ENCODE measurements around the gene SLC7A6.
A peak's percentile ranks its signal among the peaks of the same experiment; 100 is the strongest.
"Not testable (repeated sequence)": the region's sequence is repeated elsewhere in the genome, so short reads cannot be mapped to it uniquely, and the experiment has no call there.

SLC7A6 gene

GRCh38 chr16:68284847-68285246 lies 20.5 kb downstream of the SLC7A6 start:
- DNase-seq, result no peak

DNA sequence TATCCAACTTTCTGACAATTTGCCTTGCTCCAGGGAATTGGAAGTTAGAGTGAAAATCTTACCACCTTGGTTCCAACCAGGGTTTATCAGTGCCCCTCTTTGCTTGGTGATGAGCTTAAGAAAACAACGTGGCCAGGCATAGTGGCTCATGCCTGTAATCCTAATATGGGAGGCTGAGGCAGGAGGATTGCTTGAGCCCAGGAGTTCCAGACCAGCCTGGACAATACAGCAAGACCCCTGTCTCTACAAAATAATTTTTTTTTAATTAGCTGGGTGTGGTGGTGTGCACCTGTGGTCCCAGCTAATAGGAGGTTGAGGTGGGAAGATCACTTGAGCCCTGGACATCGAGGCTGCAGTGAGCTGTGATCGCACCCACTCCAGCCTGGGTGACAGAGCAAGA lies 21.4 kb downstream of the SLC7A6 start:
- DNase-seq, result no peak

DNA sequence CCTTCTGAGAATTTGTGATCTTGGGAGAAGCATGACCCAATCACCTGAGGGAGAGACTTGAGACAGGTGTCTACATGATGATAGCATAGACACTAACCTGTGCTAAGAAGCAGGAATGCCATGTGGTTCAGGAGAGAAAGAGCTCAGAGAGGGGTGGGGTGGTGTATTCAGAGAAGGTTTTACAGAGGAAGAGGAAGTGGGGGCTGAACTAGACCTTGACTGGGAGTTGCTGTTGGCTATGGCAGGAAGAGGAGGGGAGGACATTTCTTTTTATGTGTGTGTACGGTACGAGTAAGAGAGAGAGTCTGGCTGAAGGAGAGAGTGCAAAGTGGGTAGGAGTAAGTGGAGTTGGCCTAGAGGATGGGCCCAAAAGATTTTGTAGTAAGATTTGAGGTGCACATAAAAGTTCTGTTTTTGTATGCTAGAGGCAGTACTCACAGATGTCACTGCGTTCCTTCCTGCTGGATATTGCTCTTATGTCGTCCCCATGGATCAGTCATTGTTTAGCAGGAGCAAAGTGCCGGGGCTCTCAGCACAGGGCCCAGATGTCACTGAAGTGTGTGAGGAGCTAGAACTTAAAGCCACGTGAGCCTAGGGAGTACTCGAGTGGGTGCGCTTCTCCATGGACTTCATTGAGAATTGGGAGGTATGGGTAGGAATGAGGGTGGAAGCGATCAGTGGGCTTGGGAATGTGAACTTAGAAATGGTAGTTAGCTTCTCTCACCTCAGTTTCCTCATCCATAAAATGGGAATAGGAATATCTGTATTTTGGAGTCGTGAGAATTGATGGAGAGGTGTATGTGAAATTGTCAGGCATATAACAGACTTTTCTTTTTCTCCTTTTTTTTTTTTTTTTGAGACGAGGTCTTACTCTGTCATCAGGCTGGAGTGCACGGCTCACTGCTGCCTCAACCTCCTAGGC lies 22.1 kb downstream of the SLC7A6 start:
- no peak for DNase-seq

- DNase-seq, result peak; percentile 40
These were observed 23.2 kb downstream of the SLC7A6 start for GRCh38 chr16:68287276-68288251.

DNA sequence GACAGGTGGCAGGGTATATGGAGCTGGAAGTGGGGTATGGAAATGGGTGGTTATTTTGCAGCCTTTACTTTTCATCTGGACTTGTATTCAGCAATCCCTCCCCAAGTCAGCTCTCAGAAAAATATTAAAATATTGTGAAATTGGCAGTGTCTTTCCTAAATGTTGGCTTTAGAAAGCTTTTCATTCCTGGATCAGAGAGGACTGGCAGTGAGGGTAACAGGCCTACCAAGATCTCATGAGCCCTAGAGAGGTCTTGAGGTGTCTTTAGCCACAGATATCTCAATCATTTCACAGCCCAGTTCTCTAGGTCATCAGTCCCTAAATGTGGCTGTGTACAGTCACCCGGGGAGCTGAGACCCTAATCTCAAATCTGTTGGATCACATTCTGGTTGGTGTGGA lies 23.9 kb downstream of the SLC7A6 start:
- no peak for DNase-seq

GRCh38 chr16:68288796-68289195 lies 24.5 kb downstream of the SLC7A6 start:
- DNase-seq, result not testable (repeated sequence)

- DNase-seq, result no peak
These were observed 24.9 kb downstream of the SLC7A6 start for GRCh38 chr16:68289202-68289601.

DNA sequence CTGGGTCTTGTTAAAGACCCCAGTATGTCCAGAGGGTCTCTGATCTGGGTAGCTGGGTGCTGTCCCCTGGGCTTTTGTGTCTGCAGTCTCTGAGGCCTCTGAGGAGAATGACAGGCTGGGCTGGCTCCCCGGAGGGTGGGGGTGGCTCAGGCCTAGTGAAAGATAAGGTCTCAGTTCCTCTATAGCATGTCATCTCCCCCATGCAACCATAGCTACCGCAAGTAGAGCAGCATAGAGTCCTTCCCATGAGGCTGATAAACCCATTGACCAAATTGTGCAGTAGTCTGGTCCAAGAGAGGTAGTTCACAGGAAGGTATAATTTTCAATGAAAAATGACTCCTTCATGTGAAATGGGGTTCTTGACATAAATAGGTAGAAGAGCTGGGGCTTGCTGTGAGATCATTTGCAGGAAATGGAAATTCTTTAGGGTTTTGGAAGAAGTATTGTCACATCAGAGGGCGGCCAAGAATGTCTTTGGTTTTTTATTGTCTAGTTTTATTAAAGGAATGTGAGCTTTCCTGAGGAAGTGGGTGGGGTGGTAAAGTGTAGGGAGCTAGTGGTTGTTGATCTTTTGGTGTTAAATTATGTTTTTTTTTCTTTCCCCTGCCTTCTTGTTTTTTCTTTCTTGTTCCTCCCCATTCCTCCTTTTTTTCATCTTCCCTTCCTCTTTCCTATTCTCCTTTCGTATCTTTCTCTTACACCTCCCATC lies 25.4 kb downstream of the SLC7A6 start:
- DNase-seq, result peak; percentile 78

DNA sequence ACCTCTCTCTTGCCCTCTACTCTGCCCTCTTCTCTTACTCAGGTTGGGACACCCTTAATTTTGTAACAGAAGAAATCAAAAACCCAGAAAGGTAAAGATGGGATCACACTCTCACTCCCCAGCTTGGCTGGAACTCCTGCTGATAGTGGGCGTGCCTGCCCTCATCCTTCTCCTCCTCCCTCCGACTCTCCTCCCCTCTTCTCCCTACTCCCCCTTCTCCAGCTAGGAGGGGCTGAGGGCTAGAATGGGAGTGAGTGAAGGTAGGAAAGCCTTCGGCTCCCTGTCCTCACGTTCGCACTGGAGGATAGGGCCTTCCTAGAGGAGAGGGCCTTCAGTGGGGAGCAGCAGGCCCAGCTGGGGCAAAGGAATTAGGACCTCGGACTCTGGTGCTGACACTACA lies 26.1 kb downstream of the SLC7A6 start:
- no peak for DNase-seq

DNA sequence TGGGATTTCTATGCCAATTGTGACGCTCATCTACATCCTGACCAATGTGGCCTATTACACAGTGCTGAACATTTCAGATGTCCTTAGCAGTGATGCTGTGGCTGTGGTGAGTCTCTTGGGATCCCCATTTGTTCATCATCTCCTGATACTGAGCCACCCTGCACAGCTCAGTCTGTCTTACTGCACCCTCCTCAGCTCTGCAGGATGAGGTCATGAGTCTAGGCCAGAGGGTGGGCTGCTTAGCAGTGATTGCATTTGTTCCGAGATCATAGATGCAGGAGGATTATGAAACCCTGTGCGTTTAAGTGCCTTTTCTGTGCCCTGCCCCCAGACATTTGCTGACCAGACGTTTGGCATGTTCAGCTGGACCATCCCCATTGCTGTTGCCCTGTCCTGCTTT lies 26.9 kb downstream of the SLC7A6 start:
- no peak for DNase-seq

GRCh38 chr16:68292425-68292824 lies 28.1 kb downstream of the SLC7A6 start:
- no peak for DNase-seq

DNA sequence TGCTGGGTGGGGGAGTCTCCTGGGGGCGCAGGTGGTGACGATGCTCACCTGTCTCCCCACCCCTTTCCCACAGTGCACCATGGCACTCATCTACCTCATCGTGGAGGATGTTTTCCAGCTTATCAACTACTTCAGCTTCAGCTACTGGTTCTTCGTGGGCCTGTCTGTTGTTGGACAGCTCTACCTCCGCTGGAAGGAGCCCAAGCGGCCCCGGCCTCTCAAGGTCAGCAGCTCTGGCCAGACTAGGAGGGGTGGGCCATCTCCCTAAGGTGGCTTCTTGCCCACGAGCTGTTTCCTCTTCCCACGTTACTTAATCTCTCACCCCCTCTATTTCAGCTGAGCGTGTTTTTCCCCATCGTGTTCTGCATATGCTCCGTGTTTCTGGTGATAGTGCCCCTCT lies 32.0 kb downstream of the SLC7A6 start:
- DNase-seq, result no peak

DNA sequence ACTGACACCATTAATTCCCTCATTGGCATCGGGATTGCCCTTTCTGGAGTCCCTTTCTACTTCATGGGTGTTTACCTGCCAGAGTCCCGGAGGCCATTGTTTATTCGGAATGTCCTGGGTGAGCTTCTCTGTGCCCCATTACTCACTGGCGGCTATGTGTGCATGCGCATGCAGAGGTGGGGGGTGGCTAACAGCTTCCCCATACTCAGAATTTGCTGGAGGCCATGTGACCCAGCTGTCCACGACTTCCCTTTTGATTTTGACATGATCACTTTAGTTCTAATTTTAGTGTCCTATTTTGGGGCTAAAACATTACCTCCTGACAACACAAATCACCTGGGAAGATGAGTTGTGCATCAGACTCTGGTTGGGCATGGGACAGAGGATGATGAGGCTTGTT lies 32.4 kb downstream of the SLC7A6 start:
- DNase-seq, result no peak

DNA sequence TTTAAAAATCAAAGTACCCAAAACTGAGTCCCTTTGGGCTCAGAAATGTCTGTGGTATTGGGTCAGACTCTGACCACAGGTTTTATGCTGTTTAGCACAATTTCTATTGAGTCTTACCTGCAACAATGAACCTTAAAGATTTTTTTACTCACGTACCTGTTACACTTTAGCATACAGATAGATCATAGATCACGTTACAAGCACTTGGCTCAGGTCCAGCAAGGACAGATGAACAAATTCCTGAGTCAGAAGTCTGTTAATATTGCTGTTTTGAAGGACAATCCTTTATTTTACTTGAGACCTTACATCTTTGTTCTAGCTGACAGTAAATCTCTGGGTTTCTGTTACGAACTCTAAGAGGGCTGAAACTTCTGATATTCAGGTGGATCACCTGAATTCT lies 33.6 kb downstream of the SLC7A6 start:
- no peak for DNase-seq

DNA sequence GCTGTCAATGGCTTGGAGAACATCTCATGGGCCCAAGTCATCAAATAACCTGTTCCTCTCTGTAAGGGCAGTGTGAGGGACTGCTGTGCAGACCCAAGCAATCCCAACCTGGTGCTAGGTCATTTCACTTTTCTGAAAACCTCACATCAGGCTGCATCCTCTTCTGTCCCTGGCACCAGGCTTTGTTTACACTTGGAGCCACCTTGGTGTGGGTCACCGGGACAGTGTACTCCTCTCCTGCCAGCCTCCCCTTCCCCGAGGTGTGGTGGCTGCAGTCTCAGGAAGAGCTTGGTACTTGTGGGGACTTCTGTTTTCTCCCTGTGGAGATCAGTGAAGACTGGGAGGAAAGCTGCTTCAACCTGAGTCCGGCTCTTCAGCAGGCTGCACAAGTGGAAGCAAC lies 34.0 kb downstream of the SLC7A6 start:
- no peak for DNase-seq

DNA sequence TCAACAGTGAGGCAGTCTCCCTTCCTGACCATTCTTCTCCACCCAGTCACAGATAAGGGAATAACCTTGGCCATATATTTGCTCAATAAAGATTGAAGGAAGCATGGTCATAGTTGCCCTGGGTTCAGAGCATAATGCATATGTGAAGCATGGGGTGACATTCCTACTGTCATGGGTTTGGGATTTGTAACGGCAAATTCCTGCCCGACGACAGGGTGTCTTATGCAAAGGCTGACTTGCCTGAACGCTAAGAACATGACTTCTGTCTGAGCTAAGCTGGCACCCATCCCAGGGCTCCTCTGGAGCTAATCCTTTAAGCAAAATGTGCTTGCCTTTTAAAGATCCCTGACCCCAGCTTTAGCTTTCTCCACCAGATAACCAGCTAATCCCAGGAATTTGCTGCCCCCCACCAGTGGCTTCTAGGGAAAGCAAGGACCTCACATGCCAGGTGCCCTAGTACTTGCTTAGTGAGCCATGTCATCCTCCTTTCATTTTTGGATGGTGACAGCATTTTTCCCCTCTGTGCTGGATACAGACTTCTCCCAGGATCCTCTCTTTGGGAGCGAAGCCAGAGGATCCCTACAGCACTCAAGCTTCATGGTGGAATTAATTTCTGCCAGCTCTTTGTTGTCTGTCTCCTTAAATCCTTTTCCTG lies 34.7 kb downstream of the SLC7A6 start:
- DNase-seq, result no peak

DNA sequence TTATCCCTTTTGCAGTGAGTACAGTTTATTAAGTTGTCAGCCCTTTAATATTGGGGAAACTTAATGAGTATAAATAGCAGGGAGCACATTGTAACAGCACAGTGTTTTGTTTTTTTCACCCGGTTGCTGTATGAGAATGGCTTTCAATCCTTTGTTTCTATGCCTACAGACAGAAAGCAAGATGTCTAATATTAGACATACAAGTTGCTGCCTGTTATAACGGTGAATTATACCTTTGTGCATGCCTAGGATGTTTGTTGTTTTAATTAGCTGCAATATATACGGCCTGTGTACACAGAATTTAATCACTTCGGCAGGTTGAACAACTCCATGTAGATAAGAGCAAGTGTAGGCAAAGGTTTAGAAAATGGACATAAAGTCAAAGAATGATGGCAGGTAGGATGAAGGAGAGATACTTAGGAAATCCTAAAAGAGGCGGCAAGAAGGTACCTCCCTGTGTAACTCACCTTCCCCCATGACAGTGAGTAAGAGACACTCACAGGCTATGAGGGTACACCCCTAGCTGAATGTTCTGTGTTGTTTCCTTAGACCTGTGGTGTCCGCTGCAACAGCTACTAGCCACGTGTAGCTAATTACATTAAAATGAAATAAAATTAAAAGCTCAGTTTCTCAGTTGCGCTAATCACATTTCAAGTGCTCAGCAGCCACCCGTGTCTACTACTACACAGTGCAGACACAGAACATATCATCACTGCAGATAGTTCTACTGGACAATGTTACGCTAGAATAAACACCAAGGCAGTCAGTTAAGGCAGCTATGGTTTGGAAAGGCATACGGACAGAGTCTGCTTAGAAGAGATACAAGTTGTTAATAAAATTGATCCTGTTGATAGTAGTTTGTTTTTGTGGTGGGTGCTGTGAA lies 35.5 kb downstream of the SLC7A6 start:
- DNase-seq, result no peak

DNA sequence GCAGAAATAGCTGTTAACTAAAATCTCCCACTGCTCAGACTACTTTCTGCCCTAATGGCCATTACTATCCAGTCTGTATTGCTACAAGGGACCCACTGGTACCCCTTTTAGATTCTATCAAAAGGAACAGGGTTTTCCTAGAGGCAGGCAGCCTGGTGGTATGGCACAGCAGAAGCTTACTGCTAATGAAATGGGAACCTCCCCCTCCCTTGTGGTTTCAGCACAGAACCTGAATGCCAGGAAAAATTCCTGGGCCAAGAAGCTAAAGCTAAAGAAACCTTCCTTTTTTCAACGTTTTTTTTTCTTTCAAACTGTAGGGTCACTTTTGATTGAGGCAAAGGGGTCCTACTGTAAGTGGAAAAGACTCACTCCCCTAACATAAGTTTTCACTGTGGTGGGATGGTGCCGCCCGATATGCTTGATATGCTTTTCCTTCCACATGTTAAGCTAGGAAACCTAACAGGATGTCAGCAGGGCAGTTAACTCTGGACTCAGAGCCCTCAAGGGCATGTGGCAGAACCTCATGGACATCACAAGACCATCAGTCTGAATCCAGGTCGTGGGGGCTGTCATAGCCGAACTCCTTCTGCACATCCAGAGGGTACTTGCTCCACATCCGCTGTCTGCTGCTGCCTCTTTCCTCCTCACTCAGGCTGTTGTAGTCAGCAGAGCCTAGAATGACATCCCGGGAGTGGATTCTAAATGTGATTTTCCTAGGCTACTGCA lies 36.6 kb downstream of the SLC7A6 start:
- no peak for DNase-seq

DNA sequence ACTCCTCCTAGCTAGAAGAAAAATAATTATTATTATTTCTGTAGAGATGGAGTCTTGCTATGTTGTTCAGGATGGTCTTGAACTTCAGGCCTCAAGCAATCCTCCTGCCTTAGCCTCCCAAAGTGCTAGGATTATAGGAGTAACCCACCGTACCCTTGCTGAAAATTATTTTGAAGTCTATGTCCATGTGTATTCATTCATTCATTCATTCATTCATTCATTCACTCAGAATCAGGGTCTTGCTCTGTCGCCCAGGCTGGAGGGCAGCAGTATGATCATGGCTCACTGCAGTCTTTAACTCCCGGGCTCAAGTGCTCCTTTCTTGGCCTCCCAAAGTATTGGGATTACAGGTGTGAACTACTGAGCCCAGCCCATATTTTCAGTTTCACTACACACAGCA lies 42.3 kb downstream of the SLC7A6 start:
- no peak for DNase-seq

- DNase-seq, result no peak
These were observed 45.5 kb downstream of the SLC7A6 start for GRCh38 chr16:68309799-68310198.

DNA sequence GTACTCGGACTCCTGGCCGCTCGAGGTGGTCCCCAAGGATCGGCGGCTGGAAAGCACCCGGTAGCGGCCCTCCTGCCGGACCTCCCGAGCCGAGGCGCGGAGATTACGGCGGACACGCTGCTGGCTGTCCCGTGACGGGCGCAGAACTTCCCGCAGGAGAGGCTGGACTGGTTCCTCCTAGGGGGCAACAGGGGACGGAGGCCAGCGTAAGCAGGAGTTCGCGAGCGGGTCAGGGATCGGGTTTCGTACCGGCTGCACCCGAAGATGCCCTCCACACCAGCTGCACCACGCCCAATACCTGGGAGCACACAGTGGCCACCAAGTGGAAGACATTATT lies 46.1 kb downstream of the SLC7A6 start:
- DNase-seq, result no peak
